ENCODE data around the gene PRSS53. TPM values are rescaled to one million over a fixed set of nuclear protein-coding genes. Genes with fewer than 3 reads are reported as not detected.

The PRSS53 gene
- total RNA-seq, 1 experiment from 2014 or later = 4.0 TPM

DNA sequence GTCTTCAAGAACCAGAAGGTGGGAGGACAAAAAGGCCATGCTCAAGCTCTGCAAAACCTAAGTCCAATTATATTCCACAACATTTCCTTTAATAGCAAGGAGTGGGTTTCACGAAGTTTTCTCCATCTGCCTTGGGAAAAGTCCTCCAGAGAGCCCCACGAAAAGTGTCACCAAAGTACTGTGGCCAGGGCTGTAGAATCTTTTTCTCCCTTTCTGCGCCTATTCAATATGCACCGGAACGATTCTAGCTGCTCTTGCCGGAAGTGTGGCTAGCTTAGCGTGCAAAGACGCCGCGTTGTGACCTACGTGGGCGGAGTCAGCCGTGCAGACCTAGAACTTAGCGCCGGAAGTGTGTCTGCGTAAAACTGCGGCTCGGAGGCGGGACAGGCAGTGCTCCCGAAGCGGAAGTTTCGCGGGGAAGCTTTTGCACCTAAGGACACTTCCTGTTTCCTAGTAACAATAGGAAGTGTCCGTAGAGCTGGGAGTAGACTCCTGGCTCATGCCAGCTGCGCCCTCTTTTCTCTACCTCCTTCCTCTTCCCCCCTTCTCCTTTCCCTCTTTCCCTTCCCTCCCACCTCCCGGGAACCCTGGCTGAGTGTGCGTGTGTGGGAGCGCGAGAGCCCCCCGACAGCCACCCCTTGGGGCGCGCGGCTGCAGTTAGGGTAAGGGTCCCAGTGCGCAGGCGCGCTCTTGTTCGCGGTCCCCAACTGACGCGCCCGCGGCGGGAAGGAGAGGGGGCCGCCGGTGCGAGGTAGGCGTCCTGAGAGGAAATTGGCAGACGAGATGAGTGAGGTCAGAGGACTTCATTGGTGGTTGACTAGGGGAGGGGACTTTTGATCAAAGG lies 14.6 kb downstream of the PRSS53 start, which contains the start of the genes ZNF646 and ZNF668:
TSS of gene ZNF646 (plus strand) at position 453 of the 844 bp plus-strand sequence. CDS start 1,903 bp downstream, outside the sequence.
TSS of gene ZNF668 (minus strand) at position 271 of the 844 bp plus-strand sequence. CDS start 9,781 bp downstream, outside the sequence.
- Histone ChIP-seq H3K27ac (ENCODE audit: low read length) (peak within 1 kb of the TSS; percentile 80), H3K9ac (ENCODE audit: low read length) (peak within 1 kb of the TSS; percentile 90), H4K20me1 (ENCODE audit: insufficient read depth, low read depth, low read length) (peaks cover 6% of the 10 kb centered on the region; the same call in 1 of the 2 replicates), H3K79me2 (ENCODE audit: low read length) (peaks cover 68% of the 10 kb centered on the region), H3K4me2 (ENCODE audit: low read depth, low read length, poor library complexity, severe bottlenecking) (peak within 1 kb of the TSS; percentile 90), H2AFZ (ENCODE audit: low read length) (peak within 1 kb of the TSS; percentile 64; the same call in 1 of the 2 replicates), H3K36me3 (ENCODE audit: insufficient read depth, low read length) (0 out of 2 replicates have a peak, but pooled peaks cover 6% of the 10 kb centered on the region), H3K9me3 (ENCODE audit: low read length) (no peaks in the 10 kb centered on the region), H3K9me2 (replicated peaks; ENCODE audit: insufficient read depth, low read length) (no peaks in the 10 kb centered on the region), H3K27me3 (ENCODE audit: low read length) (no peaks in the 10 kb centered on the region), H3K4me1 (ENCODE audit: low read length) (peaks cover 24% of the 10 kb centered on the region), H3K4me3 (ENCODE audit: low read length) (peak within 1 kb of the TSS; percentile 94)
- DNase-seq = peak; percentile 100

DNA sequence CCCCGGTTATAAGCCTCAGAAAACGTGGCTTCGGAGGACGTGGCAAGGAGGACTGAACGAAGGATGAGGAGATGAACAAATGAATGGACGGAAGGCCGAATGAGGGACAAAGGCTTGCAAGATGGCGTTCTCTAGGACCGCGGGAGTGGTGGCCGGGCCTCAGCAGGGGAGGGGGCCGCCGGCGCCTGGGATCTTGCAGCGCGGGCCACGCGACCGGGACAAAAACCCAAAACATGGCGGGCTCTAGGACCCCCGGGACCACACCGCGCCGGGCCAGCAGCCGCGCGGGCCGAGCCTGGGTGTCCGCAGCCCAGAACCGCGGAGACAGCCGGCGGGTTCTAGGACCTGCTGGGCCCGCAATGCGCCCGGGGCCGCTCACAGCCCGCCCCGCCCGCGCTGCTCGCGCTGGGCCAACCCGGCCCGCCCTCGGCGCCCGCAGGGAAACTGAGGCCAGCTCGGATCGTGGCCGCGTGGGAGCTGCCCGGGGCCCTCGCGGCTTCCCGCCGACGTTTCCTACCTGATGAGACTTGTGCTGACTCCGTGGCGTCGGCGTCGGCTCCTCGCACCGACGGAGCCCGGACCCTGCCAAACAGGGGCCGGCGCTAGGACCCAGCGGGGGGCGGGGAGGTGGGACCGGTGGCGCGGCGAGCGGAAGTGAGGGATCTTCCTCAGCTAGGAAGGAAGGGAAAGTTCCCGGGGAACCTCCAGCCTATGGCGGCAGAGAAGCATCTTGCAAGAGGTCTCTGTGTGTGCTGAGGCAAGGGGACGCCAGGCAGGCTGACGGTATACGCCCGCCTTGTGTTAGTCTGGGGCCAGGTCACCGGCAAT lies 15.4 kb downstream of the PRSS53 start:
- Histone ChIP-seq H3K9ac (ENCODE audit: low read length) (peak overlapping the region; percentile 90), H3K36me3 (ENCODE audit: insufficient read depth, low read length) (0 out of 2 replicates have a peak, but pooled peaks cover 6% of the 10 kb centered on the region), H3K79me2 (ENCODE audit: low read length) (peaks cover 74% of the 10 kb centered on the region), H3K9me3 (ENCODE audit: low read length) (no peaks in the 10 kb centered on the region), H3K27ac (ENCODE audit: low read length) (peak overlapping the region; percentile 80), H4K20me1 (ENCODE audit: insufficient read depth, low read depth, low read length) (peaks cover 6% of the 10 kb centered on the region; the same call in 1 of the 2 replicates), H3K4me2 (ENCODE audit: low read depth, low read length, poor library complexity, severe bottlenecking) (peak overlapping the region; percentile 90), H3K9me2 (replicated peaks; ENCODE audit: insufficient read depth, low read length) (no peaks in the 10 kb centered on the region), H3K4me1 (ENCODE audit: low read length) (peaks cover 24% of the 10 kb centered on the region), H2AFZ (ENCODE audit: low read length) (peak overlapping the region; percentile 64; the same call in 1 of the 2 replicates), H3K27me3 (ENCODE audit: low read length) (no peaks in the 10 kb centered on the region), H3K4me3 (ENCODE audit: low read length) (peak overlapping the region; percentile 94)
- peak; percentile 95 for DNase-seq

DNA sequence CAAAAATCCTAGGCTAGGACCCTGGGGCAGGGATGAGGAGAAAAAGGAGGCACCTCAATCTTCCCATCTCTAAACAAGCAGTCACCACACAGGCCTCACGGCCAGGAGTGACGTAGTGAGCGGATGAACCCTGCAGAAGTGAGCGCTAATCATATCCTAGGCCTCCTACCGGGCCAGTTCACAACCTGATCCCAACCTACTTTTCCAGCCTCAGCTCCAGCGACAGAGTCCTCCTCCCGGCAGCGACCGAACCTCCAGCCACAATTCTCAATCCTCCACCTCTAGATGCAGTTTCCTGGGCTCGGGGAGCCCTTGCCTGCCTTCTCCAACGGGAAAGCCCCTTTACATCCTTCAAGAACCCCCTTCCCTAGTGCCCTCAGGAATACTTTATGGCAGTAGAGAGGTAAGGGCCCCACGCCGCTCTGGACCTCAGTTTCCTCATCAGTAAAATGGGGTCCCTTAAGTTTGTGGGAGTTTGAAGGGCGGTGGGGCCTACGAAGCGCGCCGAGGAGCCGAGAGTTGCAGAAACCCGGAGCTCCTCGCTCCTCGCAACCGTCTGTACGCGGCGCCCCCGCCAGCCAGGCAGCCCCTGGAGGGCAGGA lies 16.1 kb downstream of the PRSS53 start:
- no peaks in the 10 kb centered on the region for H3K9me2 ChIP-seq (replicated peaks; ENCODE audit: insufficient read depth, low read length)
- DNase-seq = peak; percentile 76
- H3K4me3 ChIP-seq (ENCODE audit: low read length) = peak overlapping the region; percentile 94
- H3K9me3 ChIP-seq (ENCODE audit: low read length) = no peaks in the 10 kb centered on the region
- H3K9ac ChIP-seq (ENCODE audit: low read length) = peak overlapping the region; percentile 90
- H3K79me2 ChIP-seq (ENCODE audit: low read length) = peaks cover 73% of the 10 kb centered on the region
- H3K36me3 ChIP-seq (ENCODE audit: insufficient read depth, low read length) = 0 out of 2 replicates have a peak, but pooled peaks cover 6% of the 10 kb centered on the region
- peak overlapping the region; percentile 64; the same call in 1 of the 2 replicates for H2AFZ ChIP-seq (ENCODE audit: low read length)
- peak overlapping the region; percentile 90 for H3K4me2 ChIP-seq (ENCODE audit: low read depth, low read length, poor library complexity, severe bottlenecking)
- peaks cover 6% of the 10 kb centered on the region; the same call in 1 of the 2 replicates for H4K20me1 ChIP-seq (ENCODE audit: insufficient read depth, low read depth, low read length)
- H3K4me1 ChIP-seq (ENCODE audit: low read length) = peaks cover 24% of the 10 kb centered on the region
- peak overlapping the region; percentile 80 for H3K27ac ChIP-seq (ENCODE audit: low read length)
- H3K27me3 ChIP-seq (ENCODE audit: low read length) = no peaks in the 10 kb centered on the region

DNA sequence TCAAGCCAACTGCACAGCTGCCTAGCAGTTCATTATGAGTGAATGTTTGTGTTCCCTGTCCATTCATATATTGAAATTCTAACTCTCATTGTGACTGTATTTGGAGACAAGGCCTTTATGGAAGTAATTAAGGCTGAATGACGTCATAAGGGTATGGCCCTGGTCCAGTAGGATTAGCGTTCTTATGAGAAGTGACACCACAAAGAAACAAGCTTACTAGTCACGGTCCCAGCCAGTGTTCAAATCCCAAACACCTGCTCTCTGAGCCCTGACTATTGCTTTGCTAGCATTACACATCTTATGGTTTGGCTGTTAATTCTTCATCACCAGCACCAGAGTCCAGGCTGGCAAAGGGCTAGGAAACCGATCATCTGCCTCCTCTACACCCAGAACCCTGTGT lies 16.9 kb downstream of the PRSS53 start:
- 0 out of 2 replicates have a peak, but pooled peaks cover 4% of the 10 kb centered on the region for H3K36me3 ChIP-seq (ENCODE audit: insufficient read depth, low read length)
- peak overlapping the region; percentile 94 for H3K4me3 ChIP-seq (ENCODE audit: low read length)
- H3K9me2 ChIP-seq (replicated peaks; ENCODE audit: insufficient read depth, low read length) = no peaks in the 10 kb centered on the region
- peaks cover 6% of the 10 kb centered on the region; the same call in 1 of the 2 replicates for H4K20me1 ChIP-seq (ENCODE audit: insufficient read depth, low read depth, low read length)
- H3K9me3 ChIP-seq (ENCODE audit: low read length) = no peaks in the 10 kb centered on the region
- H3K4me1 ChIP-seq (ENCODE audit: low read length) = peaks cover 24% of the 10 kb centered on the region
- no peaks in the 10 kb centered on the region for H3K27me3 ChIP-seq (ENCODE audit: low read length)
- H3K79me2 ChIP-seq (ENCODE audit: low read length) = peaks cover 75% of the 10 kb centered on the region
- no peak overlapping the region for H3K27ac ChIP-seq (ENCODE audit: low read length)
- DNase-seq = no peak
- no peak overlapping the region for H2AFZ ChIP-seq (ENCODE audit: low read length)
- H3K4me2 ChIP-seq (ENCODE audit: low read depth, low read length, poor library complexity, severe bottlenecking) = peak overlapping the region; percentile 90
- peak overlapping the region; percentile 90 for H3K9ac ChIP-seq (ENCODE audit: low read length)

DNA sequence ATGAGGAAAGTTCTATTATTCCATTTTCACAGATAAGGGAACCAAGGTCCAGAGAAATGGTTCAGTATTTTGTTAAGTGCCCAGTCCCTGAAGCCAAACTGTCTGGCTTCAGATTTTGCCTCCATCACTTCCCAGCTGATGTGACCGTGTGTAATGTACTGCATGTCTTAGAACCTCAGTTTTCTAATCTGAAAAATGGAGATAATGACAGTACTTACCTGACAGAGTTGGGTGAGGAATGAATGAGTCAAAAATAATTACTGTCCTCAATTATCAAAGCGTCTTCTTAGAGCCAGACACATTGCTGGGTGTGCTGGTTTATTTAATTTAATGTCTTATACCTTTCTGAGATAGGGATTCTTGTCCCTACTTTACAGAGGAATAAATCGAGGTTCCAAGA lies 21.4 kb downstream of the PRSS53 start:
- Histone ChIP-seq H3K4me2 (ENCODE audit: low read depth, low read length, poor library complexity, severe bottlenecking) (no peak overlapping the region), H2AFZ (ENCODE audit: low read length) (no peak overlapping the region), H3K4me3 (ENCODE audit: low read length) (no peak overlapping the region), H3K27me3 (ENCODE audit: low read length) (no peaks in the 10 kb centered on the region), H3K27ac (ENCODE audit: low read length) (no peak overlapping the region), H3K79me2 (ENCODE audit: low read length) (peaks cover 60% of the 10 kb centered on the region), H3K36me3 (ENCODE audit: insufficient read depth, low read length) (no peaks in the 10 kb centered on the region), H3K9me2 (replicated peaks; ENCODE audit: insufficient read depth, low read length) (no peaks in the 10 kb centered on the region), H4K20me1 (ENCODE audit: insufficient read depth, low read depth, low read length) (no peaks in the 10 kb centered on the region), H3K9me3 (ENCODE audit: low read length) (no peaks in the 10 kb centered on the region), H3K9ac (ENCODE audit: low read length) (no peak overlapping the region), H3K4me1 (ENCODE audit: low read length) (peaks cover 10% of the 10 kb centered on the region)
- DNase-seq = no peak

DNA sequence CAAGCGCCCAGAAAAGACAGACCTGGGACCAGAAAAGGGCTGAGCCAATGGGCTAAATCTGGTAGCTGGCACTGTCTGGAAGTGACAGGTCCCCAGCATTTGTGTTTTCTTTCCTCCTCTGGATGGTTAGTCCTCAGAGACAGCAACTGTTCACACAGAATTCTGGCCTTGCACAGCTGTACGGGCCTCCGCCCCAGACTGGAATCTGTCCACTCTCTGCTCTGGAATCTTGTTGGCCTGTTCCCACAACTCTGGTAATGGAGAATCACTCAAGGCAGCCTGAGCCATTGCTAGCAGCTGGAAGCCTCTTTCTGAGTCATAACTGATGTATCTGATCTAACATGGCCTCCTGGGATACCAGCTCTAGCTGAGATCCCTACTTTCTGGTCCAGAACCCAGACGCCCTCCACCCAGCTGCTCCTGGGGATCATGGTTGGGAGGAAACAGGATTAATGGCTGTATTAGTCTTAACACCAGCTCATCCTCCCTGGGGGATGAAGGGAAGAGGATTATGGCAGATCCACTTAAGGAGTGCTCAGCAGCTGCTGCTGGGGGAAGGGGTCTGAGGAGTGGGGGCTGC lies 23.8 kb downstream of the PRSS53 start:
- no peaks in the 10 kb centered on the region for H3K4me1 ChIP-seq (ENCODE audit: low read length)
- H3K4me2 ChIP-seq (ENCODE audit: low read depth, low read length, poor library complexity, severe bottlenecking) = no peak overlapping the region
- H3K36me3 ChIP-seq (ENCODE audit: insufficient read depth, low read length) = 0 out of 2 replicates have a peak, but pooled peaks cover 3% of the 10 kb centered on the region
- no peak for DNase-seq
- H3K27ac ChIP-seq (ENCODE audit: low read length) = no peak overlapping the region
- H3K79me2 ChIP-seq (ENCODE audit: low read length) = peaks cover 44% of the 10 kb centered on the region
- no peaks in the 10 kb centered on the region for H3K27me3 ChIP-seq (ENCODE audit: low read length)
- H2AFZ ChIP-seq (ENCODE audit: low read length) = no peak overlapping the region
- H4K20me1 ChIP-seq (ENCODE audit: insufficient read depth, low read depth, low read length) = no peaks in the 10 kb centered on the region
- no peak overlapping the region for H3K9ac ChIP-seq (ENCODE audit: low read length)
- no peaks in the 10 kb centered on the region for H3K9me3 ChIP-seq (ENCODE audit: low read length)
- no peak overlapping the region for H3K4me3 ChIP-seq (ENCODE audit: low read length)
- no peaks in the 10 kb centered on the region for H3K9me2 ChIP-seq (replicated peaks; ENCODE audit: insufficient read depth, low read length)

DNA sequence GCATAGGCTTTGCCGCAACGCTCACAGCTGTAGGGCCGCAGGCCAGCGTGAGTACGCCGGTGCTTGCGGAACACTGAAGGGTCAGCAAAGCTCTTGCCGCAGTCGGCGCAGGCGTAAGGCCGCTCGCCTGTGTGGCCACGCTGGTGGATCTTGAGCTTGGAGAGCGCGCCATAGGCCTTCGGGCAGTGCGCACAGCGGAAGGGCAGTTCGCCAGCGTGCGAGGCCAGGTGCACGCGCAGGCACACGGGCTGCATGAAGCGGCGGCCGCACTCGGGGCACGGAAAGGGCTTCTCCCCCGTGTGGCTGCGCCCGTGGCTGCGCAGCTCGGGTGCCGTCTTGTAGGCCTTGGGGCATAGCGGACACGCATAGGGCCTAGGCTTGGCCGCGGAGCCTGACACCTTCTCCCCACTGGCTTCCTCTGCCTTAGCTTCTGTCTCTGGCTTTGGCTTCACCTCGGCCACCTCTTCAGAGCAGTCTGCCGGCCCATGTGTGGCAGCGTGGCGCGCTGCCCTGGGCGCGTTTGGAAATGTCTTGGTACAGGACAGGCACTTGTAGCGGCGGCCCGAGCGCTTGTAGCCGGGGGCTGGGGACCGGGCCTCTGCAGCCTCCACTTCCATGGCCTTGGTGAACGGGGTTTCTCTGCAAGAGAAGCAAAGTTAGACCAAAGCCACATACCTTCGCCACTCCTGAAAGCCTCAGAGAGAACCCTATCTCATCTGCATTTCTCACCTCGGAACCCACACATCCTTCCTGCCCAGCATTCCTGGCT lies 24.7 kb downstream of the PRSS53 start:
- DNase-seq = no peak
- no peak overlapping the region for H2AFZ ChIP-seq (ENCODE audit: low read length)
- 0 out of 2 replicates have a peak, but pooled peaks cover 3% of the 10 kb centered on the region for H3K36me3 ChIP-seq (ENCODE audit: insufficient read depth, low read length)
- no peaks in the 10 kb centered on the region for H3K27me3 ChIP-seq (ENCODE audit: low read length)
- H4K20me1 ChIP-seq (ENCODE audit: insufficient read depth, low read depth, low read length) = no peaks in the 10 kb centered on the region
- no peak overlapping the region for H3K4me3 ChIP-seq (ENCODE audit: low read length)
- H3K27ac ChIP-seq (ENCODE audit: low read length) = no peak overlapping the region
- no peaks in the 10 kb centered on the region for H3K9me3 ChIP-seq (ENCODE audit: low read length)
- no peaks in the 10 kb centered on the region for H3K9me2 ChIP-seq (replicated peaks; ENCODE audit: insufficient read depth, low read length)
- H3K4me1 ChIP-seq (ENCODE audit: low read length) = no peaks in the 10 kb centered on the region
- H3K79me2 ChIP-seq (ENCODE audit: low read length) = peaks cover 39% of the 10 kb centered on the region
- no peak overlapping the region for H3K9ac ChIP-seq (ENCODE audit: low read length)
- no peak overlapping the region for H3K4me2 ChIP-seq (ENCODE audit: low read depth, low read length, poor library complexity, severe bottlenecking)

Data from Karpas-422 (cell line).